CMK (cell line): ENCODE data around the gene DPYD.

Source experiments
- DNase-seq: peaks from one replicate; pipeline ENCODE4 v3.0.0-alpha.2; 2010; ENCODE audit warnings: low read depth

DPYD gene

DNA sequence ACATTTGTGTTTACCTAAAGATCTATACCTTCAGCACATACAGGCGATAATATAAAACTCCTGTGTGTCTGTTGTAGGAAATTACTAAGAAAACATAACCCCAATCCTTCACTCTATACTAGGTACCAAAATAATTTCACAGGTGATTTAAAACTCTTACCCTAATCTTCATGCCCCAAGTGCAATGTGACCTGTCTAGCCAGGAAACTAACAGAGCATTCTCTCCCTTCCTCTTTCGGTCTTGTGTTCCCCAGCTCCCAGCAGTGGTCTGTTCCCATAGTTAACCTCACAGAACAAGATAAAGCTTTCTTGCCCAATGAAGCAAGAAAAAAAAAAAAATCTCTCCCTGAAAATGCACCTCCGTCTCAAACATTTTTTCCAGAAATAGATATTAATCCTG is 493.5 kb downstream of the DPYD start:
- no peak for DNase-seq

DNA sequence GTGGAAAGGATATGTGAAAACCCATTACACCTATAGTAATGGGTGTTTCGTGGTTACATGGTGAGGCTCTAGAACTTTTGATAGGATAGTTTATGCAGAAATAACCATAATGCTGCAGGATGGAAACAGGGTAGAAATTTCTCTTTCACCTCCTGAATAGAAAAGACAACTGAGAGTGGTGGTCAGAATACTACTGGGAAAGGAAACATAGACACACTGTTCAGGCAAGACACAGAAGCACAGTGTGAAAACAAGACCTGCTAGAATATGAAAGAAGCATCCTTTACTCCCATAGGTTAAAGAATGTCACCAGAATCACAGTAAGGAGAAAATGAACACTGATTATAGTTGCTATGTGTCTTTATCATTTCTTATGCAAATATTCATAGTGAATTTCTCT is 496.6 kb downstream of the DPYD start:
- no peak for DNase-seq

DNA sequence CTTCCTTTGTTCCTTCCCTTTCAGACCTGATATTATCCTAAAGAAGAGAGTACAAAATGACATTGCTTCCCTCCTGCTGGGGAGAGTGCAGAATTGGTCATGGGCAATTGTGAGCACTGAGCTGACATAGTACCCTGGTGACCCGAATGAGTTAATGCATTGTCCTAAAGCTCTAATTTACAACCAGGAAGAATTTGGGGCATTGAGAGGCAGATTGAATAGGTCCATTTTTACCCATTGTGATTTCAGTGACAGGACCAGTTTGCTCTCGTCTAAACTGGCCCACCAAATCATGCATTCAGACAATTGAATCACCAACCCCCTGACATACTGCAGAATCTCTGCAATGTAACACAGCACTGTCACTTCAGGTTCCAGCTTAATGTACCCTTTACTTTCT is 497.4 kb downstream of the DPYD start:
- DNase-seq: no peak

DNA sequence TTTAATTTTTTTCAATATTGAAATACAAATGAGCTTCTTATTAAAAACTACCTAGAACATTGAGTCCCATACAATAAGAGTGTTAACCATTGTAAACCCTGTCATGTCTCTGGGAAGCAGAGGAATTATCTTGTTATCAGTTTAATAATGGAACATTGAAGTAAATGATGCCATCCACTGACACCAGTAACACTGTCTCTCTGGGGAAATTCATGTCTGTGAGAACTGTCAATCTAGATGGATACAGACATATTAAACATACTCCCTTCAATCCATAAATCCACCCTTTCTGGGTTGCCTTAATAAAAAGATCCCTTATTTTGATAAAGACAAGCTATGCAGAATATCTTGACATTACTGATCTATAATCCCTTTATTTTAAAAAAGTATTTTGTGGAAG is 503.2 kb downstream of the DPYD start:
- no peak for DNase-seq

DNA sequence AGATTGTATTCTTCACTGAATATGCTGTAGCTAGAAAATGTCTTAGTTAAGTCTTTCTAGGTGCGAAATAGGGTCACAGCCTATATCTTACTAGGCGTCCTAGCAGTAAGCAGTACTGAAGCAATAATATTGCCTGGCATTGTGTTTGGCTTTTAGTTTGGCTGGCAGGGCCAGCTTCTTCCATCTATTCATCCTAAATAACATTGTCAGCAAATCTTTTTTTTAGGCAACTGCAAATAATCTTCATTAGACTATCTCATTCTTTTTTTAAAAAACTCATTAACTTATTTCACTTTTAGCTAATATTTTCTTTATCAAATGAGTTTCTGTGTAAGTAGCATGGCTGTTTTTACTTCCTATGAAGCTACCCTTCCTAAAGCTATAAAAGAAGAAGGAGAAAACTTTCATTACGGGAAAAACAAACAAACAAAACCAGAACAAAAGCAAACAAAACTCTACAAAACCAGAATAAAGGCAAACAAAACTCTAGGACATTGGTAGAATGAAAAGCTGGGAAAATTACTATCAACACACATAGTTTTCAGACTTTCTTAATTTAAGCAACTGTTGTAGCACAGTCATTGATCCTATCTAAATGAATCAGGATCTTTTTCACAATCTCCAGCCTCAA is 506.0 kb downstream of the DPYD start:
- DNase-seq: no peak

DNA sequence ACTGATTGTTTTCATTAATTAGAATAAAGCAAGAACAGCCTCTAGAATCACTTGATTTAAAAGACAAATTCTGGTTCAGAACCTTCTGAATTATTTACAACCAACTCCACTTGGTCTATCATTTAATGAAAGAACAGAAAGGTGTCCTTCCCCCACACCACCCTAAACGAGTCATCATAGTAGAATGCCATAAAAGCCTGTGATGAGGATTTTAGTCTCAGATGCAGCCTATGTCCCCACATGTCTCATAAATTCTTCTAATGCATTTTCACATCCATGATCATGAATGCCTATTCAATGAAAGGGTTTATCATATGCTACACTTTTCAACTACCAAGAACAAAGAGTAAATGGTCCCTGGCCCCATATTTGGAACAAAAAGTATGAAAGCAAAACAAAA is 508.1 kb downstream of the DPYD start:
- DNase-seq: no peak

DNA sequence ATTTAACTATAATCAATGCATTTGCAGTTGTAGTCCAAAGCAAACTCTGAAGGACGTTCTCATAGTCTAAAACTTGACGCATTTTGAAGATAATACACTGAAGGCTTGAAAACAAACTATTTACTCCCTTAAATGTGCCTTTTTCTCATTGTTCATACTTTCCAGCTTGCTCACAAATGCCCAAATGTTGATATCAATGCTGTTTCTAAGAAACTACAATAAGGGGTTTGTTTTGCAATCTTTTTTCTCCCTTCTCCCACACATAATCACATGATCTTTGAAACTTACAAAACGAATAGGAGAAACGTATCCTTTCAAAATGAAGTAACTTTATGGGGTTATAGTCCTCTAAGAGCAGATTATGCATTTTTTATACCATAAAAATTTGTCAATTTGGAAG is 508.7 kb downstream of the DPYD start:
- DNase-seq: no peak

DNA sequence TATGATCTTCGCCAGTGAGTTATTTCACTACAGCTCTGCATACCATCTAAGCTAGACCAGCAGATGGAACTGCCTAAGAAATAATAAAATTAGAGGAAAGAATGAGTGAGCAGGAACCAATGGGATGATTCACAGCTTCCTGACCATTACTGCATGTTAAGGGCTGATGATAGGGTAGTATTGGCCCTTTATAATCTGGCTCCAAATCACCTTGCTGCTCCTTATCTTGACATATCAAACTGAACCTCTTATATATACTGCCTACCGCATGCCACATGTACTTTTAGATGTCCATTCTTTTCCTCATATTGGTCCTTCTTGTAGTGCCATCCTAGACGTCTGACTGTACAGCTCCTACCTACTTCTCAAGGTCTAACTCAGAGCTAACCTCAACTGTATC is 524.4 kb downstream of the DPYD start:
- no peak for DNase-seq

DNA sequence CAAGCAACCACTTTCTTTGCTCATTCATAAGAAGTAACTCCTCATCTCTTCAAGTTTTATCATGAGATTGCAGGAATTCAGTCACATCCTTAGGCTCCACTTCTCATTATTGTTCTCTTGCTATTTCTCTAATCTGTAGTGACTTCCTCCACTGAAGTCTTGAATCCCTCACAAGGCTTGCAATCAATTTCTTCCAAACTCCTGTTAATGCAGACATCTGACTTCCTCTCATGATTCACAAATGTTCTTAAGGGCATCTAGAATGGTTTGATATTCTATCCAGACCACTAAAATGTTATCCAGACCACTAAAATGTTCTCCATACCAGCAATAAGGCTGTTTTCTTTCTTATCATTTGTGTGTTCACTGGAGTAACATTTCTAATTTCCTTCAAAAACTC is 528.1 kb downstream of the DPYD start:
- no peak for DNase-seq

DNA sequence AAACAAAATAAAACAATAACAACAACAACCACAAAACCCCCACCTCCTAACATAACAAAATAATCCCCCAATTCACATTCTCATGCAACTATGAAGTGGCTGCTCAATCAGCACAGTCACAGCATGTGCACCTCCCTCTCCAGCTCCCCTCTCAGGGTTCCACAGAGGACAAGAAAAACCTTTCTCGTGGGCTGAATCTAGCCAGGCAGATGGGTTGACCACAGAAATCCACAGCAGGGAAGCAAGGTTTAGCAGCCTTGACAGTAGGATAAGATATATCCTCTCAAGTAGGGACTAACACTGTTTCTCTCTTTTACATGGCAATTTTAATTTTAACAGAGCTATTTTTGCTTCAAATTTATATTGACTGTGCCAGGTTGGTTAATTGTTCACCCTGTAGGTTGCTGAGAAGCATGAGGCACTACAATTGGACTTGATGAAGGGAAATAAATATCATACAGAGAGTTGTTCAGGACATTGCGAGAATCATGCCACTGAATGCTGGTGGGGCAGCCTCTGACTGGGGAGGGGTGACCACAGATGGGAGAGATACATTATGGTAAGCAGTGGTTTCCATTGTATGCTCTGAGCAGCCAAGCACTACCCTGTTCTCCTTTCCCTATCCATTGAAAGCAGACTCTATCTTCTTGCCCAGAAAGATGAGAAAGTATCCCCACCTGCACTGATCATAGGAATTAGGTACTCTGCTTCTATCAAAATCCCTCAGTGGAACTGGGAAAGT is 535.1 kb downstream of the DPYD start:
- no peak for DNase-seq

DNA sequence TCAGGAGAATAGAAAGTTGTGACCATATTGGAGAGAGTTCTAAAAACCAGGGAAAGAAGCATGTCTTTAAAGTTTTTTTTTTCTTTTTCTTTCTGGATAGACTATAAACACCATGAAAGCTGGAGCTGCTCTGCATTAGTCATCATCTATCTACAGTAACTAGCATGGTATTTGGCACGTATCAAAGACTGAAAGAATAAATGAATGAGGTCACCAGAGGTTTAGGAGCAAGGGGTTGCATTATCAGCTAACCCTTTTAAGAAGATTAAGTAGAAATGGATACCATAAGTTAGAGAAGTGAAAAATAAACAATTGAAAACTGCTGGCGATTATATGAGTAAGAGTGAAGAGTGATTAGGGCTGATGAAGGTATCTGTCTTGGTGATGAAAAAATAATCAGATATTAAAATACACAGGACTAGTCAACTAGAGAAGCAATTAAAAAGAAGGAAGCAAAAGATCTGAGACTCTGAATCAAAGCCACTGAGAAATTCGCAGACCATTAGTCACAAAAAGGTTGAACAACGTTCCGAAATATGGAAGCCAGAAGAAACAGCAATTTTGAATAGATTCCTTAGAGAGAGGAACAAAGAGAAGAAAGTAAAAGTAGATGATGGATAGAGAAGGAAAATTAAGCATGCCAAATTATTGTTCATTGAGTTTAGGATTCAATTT is 536.4 kb downstream of the DPYD start:
- no peak for DNase-seq

DNA sequence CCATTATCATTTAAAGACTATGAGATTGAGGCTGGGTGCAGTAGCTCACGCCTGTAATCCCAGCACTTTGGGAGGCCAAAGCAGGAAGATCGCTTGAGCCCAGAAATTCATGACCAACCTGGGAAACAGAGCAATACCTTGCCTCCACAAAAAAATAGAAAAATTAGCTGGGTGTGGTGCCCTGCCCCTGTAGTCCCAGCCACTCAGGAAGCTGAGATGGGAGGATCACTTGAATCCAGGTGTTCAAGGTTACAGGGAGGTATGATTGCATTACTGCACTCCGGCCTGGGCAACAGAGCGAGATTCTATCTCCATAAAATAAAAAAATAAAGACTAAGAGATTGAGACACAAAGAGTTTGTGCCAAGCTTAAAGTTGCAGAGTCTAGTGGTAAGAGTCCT is 537.0 kb downstream of the DPYD start:
- DNase-seq: no peak

DNA sequence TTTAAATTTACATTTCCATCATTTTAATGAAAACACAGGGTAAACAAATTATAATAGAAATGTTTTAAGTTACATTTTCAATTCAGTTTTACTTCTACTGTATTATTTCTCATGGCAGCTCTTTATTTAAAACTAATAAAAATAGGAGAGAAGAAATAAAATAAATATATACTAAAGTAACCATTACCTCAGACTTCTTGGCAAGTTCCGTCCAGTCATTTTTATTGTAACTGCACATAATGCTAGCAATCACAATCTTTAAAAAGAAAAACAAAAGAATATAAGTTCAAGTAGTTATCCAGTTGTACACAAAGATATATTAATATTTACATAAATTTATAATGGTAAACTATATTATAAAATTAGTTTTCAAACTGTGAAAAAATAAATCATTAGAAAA is 538.6 kb downstream of the DPYD start:
- no peak for DNase-seq

DNA sequence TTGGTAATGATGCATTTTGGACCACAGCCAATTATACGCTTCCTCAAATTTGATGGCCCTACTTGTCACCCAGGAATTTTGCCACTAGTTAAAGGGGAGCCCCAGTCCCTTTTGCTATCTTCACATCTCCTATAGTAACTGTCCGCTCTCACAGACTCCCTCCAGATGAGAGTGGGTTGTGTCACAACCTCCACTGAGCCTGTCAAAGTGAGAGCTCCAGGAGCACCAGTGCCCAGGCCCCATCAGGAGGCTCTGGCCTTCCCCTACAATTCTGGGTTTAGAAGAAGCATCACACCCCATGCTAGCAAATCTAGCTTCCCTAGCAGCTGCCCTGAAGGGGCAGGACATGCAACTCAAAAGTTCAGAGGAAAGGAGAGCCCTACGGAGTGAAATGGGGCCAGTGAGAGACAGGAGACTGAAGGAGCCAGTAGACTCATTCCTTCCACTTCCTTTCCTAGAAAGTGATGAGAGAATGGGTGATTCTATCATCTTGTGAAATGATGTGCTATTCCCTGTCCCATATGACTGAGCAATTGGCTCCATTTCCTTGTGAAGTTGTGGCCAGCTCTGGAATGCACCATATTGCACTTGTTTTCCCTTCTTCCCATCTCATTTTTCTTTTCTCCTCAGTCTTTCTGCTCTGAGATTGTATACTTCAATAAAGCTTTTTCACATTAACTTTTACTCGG is 541.3 kb downstream of the DPYD start:
- no peak for DNase-seq

DNA sequence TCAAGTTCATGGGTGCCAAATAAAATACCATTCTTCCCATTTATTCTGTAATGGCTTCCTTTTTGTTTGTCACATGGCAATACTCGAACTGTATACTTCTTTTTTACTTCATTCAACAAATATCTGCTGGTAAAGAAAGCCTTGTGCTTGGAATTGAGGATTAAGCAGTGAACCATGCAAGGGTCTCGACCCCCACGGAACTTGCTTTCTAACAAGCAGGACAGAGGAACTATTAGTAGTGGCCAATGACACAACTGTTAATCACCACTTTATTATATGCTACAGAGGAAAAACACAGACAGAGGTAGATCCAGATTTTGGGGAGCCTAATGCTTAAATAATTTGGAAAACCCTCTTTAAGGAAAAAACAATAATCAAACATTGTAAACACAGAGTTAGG is 542.2 kb downstream of the DPYD start:
- DNase-seq: no peak

DNA sequence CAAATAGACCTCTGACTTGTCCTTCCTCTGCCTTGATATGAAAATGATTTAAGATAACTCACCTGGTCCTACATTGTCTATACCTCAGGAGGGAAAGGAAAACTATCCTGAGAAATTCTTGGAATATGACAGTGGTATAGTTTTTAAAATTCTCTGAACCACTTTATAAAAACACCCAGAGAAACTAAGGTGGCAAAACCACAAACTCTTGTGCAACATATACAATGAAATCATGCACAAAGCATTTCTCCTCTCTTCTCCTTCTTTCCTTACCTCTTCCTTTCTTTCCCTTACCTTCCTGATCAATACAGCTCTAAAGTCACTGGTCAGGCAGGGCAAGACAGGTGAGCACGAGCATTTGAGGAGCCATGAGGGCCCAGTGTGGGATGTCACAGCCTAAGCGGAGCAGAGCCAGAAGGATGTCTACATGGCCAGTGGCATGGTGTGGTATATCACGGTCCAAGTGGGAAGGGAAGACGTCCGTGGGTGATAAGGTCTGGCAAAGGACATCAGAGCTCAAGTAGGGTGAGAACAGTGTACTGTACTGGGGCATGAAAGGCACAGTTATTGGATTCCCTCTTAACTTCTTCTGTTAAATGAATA is 543.3 kb downstream of the DPYD start:
- no peak for DNase-seq

DNA sequence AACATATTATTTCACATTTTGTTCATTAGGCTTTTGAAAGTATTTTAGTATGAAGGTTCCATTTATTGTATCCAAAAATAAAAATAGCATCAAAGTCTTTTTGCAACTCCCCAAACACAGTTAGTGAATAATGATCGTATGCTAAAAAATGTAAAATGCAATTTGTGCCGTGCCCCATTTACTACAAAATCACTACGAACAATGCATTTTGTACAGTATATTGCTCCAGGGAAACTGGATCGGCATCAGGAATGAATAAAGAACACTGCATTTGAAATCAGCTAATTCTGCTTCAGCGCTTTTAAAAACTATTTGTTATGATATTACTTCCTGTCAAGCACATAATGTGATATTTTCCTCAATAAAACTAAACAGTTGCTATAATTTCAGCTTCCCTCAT is 547.8 kb downstream of the DPYD start:
- no peak for DNase-seq

DNA sequence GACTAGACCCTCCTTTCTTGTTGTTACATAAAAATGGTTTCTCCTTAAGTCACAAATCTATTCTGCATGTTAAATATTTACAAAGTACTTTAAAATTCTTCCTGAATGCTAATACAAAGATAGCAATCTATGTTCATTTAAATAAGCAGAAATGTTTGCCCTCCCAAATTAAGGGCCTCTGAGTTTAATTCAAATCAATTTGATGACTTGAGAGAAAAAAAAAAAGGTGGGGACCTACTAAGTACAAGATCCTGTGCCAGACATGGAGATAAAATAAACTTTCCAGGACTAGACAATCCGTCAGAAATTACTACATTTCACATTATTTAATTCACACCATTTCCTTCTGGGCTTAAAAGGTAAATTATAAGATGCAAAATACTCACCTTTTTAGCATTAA is 548.3 kb downstream of the DPYD start:
- no peak for DNase-seq

DNA sequence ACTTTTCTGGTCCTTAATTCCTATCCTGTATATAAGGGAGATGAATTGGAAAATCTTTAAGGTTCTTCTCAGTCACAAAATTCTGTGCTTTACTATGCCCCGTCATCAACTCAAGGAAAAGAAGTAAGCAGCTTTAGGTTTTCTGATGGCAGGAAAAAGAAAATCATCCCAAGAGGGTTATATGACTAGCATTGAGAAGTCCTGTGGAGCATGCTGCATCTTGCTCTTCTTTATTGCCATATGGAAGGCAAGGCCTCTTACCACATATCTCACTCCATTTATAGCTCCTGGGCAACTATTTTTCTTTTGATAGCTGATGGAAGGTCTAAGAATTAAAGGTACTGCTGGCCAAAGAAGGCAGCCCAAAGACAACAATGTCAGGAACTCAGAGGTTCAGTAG is 552.5 kb downstream of the DPYD start:
- DNase-seq: no peak

DNA sequence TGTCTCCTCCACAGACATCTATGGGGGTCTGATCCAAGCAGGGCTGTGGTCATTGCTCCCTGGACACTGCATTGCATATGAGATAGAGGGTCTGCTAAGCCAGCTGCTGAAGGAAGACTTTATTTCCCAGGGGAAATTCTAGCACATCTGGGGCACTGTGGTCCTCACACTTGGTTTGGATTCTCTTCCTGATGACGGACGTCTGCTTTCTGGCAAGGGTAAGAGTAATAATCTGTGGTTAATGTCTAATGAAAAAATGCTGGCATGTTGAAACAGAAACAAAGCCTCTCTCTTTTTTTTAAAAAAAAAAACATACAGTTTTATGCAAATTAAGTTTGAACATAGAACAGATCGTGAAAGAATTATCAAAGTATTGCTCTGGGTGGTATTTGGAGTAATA is 553.9 kb downstream of the DPYD start:
- no peak for DNase-seq

DNA sequence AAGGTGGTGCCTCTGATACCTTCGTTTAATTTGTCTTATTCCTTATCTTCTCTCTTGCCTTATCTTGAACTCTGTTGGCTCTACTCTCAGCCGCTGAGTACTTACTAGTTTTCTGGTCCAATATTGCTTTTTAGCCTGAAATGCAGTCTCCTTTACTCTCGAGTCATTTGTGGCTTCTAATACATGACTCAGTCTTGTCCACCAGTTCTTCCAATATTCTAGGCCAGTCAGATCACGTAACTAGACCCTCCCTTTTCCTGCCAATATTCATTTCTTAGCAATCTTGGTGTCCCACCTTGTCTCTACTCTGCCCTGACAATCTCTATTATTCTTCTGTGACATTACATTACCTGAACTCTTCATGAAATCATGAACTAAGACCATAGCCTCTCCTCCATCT is 555.8 kb downstream of the DPYD start:
- DNase-seq: no peak

DNA sequence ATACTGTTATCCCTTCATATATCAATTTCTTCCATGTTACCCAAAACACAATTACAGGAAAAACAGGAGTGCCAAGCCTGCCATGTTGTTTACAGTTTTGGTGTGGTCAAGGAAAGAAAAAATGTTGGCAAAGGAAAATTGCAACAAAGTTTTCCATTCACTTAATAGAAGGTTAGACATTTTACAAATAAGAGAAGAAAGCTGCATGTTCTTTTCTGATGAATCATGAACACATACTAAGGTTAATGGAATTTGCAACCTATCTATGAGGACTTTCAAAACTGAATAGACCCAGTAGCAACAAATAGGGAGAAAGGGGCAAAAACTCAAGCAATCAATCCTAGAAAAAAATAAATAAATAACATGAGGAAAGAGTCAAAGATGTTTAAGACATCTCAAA is 556.7 kb downstream of the DPYD start:
- DNase-seq: no peak

DNA sequence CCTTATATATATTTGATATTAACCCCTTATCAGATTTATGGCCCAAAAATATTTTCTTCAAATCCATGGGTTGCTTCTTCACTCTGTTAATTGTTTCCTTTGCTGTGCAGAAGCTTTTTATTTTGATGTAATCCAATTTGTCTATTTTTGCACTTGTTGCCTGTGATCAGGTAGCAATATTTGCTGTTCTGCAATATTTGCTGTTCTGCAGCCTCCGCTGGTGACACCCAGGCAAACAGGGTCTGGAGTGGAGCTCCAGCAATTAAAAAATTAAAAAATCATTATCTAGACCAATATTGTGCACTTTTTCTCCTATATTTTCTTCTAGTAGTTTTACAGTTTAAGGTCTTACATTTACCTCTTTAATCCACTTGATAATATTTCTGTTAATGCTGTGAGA is 564.5 kb downstream of the DPYD start:
- DNase-seq: no peak
